GM21423 (cell line): ENCODE data around the gene PRSS2.
A peak's percentile ranks its signal among the peaks of the same experiment; 100 is the strongest.
"Not testable (repeated sequence)": the region's sequence is repeated elsewhere in the genome, so short reads cannot be mapped to it uniquely, and the experiment has no call there.

ENCODE experiments used
- ATAC-seq: cut with Tn5 transposase; IDR thresholded peaks from one replicate; pipeline ENCODE4 v1.9.1; 2021; ENCODE audit warnings: mild to moderate bottlenecking, moderate library complexity; ENCODE audit not compliant: unreplicated experiment

The PRSS2 gene

GRCh38 chr7:142770661-142771352 is at the start of gene PRSS2:
Gene PRSS2, plus strand, starts transcription at chr7:142770970. Its CDS starts 13 bp downstream, at chr7:142770983.
- ATAC-seq = peak; percentile 16

- no peak for ATAC-seq
Measured at GRCh38 chr7:142720986-142721385, 49.8 kb upstream of the PRSS2 start.

- ATAC-seq = no peak
Measured at GRCh38 chr7:142722248-142722794, 48.4 kb upstream of the PRSS2 start.

GRCh38 chr7:142733271-142733670 is 37.5 kb upstream of the PRSS2 start:
- peak; percentile 76 for ATAC-seq

GRCh38 chr7:142739923-142740492 is 30.8 kb upstream of the PRSS2 start:
- peak; percentile 90 for ATAC-seq

GRCh38 chr7:142740786-142741185 is 30.0 kb upstream of the PRSS2 start:
- no peak for ATAC-seq

- not testable (repeated sequence) for ATAC-seq
Measured at GRCh38 chr7:142741932-142742331, 28.8 kb upstream of the PRSS2 start.

GRCh38 chr7:142745091-142745635 is 25.6 kb upstream of the PRSS2 start:
- no peak for ATAC-seq

- ATAC-seq = no peak
Measured at GRCh38 chr7:142745745-142746144, 25.0 kb upstream of the PRSS2 start.

- no peak for ATAC-seq
Measured at GRCh38 chr7:142746264-142746663, 24.5 kb upstream of the PRSS2 start.

GRCh38 chr7:142748410-142748809 is 22.4 kb upstream of the PRSS2 start:
- ATAC-seq = not testable (repeated sequence)

- no peak for ATAC-seq
Measured at GRCh38 chr7:142749218-142749993, 21.4 kb upstream of the PRSS2 start, which contains the start of gene PRSS1. Gene PRSS1, plus strand, starts transcription at chr7:142749472. Its CDS starts 13 bp downstream, at chr7:142749485.

- no peak for ATAC-seq
Measured at GRCh38 chr7:142750321-142750938, 20.3 kb upstream of the PRSS2 start.

- not testable (repeated sequence) for ATAC-seq
Measured at GRCh38 chr7:142751526-142752175, 19.1 kb upstream of the PRSS2 start.

- ATAC-seq = no peak
Measured at GRCh38 chr7:142752376-142753225, 18.2 kb upstream of the PRSS2 start.

- no peak for ATAC-seq
Measured at GRCh38 chr7:142753366-142753765, 17.4 kb upstream of the PRSS2 start.

GRCh38 chr7:142753925-142754491 is 16.8 kb upstream of the PRSS2 start:
- not testable (repeated sequence) for ATAC-seq

GRCh38 chr7:142754681-142755575 is 15.8 kb upstream of the PRSS2 start:
- ATAC-seq = no peak
